Transverse colon (tissue), 4 donors: ENCODE results near the gene CRYBA4. TPM values are rescaled to one million over a fixed set of nuclear protein-coding genes. Genes with fewer than 3 reads are reported as not detected.

Source experiments
- DNase-seq: peaks from one replicate; pipeline ENCODE4 v3.0.0-alpha.2; 2019
- H3K27ac ChIP-seq, 4 donors: fragments of 200-600 bp; sonication (generic); 2 replicates each; pipeline ENCODE4 v1.5.1; 2016 to 2018; ENCODE audit warnings: inconsistent platforms in 4 of 4
- H3K27me3 ChIP-seq: fragments of 200-600 bp; sonication (generic); 2 replicates; pipeline ENCODE4 v1.5.1; 2017; ENCODE audit warnings: inconsistent platforms
- H3K36me3 ChIP-seq, 4 donors: fragments of 200-600 bp; sonication (generic); 2 replicates each; pipeline ENCODE4 v1.5.1; 2017 to 2019; ENCODE audit warnings: inconsistent platforms in 4 of 4
- H3K4me1 ChIP-seq, 4 donors: fragments of 200-600 bp; sonication (generic); 2 replicates each; pipeline ENCODE4 v1.5.1; 2017 to 2020; ENCODE audit warnings: inconsistent platforms in 4 of 4
- H3K4me3 ChIP-seq, 4 donors: fragments of 200-600 bp; sonication (generic); 1 replicate in 1 of 4; 2 replicates in 3 of 4; pipeline versions ENCODE4 v1.5.1 to v1.6.1; 2017 to 2019; ENCODE audit warnings: inconsistent platforms in 4 of 4
- H3K9me3 ChIP-seq, 2 donors: fragments of 200-600 bp; sonication (generic); 2 replicates each; pipeline ENCODE4 v1.5.1; 2017 to 2019; ENCODE audit warnings: inconsistent platforms in 2 of 2
- EP300 ChIP-seq: sonication (generic); formaldehyde crosslinking; IDR thresholded peaks from one replicate; pipeline ENCODE4 v1.6.1; 2017; ENCODE audit warnings: antibody characterized with exemption, low read depth
- POLR2A ChIP-seq: fragments of 450-650 bp; IDR thresholded peaks from one replicate; pipeline ENCODE4 v1.6.1; 2016; ENCODE audit warnings: antibody characterized with exemption, mild to moderate bottlenecking, moderate library complexity
- POLR2AphosphoS5 ChIP-seq, 3 donors: sonication (generic); formaldehyde crosslinking; IDR thresholded peaks; one replicate each; pipeline ENCODE4 v1.6.1; 2016; ENCODE audit warnings: antibody characterized with exemption in 3 of 3
- WGBS, 2 donors: methylation state at CpG; one replicate each; pipeline ENCODE4 v1.1.5; 2018; ENCODE audit warnings: low coverage in 1 of 2; 5-methylcytosine and 5-hydroxymethylcytosine counted together
- in situ Hi-C, 4 donors: fragments of 200-750 bp; cut with MboI; loops; one replicate each; pipeline versions ENCODE4 v1.15.0 to v1.15.1; 2017; ENCODE audit warnings: low sequenced_read_pairs in 3 of 4, low pct_ligation_motif_present in 1 of 4, low pct_unique_long_range_greater_than_20kb in 1 of 4
- intact Hi-C: fragments of 100-400 bp; cut with DNase I; formaldehyde crosslinking; loops from one replicate; pipeline ENCODE4 v1.15.1; 2023; ENCODE audit warnings: low total_unique reads
- total RNA-seq, 4 donors: library from RNA; depleted of rRNA; stranded (reverse); fragments of >200 nt; gene quantifications; one replicate each; pipeline ENCODE4 v1.1.0, GENCODE V29; 2016
- TF ChIP-seq, protein P1 (sequence below), 5 experiments: fragments of 200-600 bp in 3 of 5; fragments of 450-650 bp in 2 of 5; sonication (generic) in 3 of 5; IDR thresholded peaks; 1 replicate in 2 of 5; 2 replicates in 3 of 5; pipeline ENCODE4 v1.5.1; 2016 to 2017; ENCODE audit warnings: antibody characterized with exemption in 5 of 5, inconsistent platforms in 3 of 5, mild to moderate bottlenecking in 2 of 5, moderate library complexity in 1 of 5

CRYBA4 gene
- total RNA-seq, 4 donors from 2014 or later, result not detected

- WGBS, 2 donors, result 56 to 68% methylated on average over 2 to 7 of the region's 7 CpGs
- Histone ChIP-seq H3K27ac (peak within 1 kb of the TSS in 1 of 4 donors; percentile 43), H3K4me1 (peaks cover 0 to 2% (median 0%) of the 10 kb centered on the region in 4 donors), H3K9me3 (no peaks in the 10 kb centered on the region), H3K27me3 (peaks cover 4% of the 10 kb centered on the region), H3K4me3 (no peak within 1 kb of the TSS), H3K36me3 (no peaks in the 10 kb centered on the region)
- peak; percentile 16 for DNase-seq
- intact Hi-C loops (no loop called here), in situ Hi-C loops (no loop called here)
- TF ChIP-seq, protein P1, sequence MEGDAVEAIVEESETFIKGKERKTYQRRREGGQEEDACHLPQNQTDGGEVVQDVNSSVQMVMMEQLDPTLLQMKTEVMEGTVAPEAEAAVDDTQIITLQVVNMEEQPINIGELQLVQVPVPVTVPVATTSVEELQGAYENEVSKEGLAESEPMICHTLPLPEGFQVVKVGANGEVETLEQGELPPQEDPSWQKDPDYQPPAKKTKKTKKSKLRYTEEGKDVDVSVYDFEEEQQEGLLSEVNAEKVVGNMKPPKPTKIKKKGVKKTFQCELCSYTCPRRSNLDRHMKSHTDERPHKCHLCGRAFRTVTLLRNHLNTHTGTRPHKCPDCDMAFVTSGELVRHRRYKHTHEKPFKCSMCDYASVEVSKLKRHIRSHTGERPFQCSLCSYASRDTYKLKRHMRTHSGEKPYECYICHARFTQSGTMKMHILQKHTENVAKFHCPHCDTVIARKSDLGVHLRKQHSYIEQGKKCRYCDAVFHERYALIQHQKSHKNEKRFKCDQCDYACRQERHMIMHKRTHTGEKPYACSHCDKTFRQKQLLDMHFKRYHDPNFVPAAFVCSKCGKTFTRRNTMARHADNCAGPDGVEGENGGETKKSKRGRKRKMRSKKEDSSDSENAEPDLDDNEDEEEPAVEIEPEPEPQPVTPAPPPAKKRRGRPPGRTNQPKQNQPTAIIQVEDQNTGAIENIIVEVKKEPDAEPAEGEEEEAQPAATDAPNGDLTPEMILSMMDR (IDR thresholded peaks at IDR 0.05), result no peak
- no peak for TF ChIP-seq POLR2AphosphoS5 (IDR thresholded peaks at IDR 0.05)
- no peak for TF ChIP-seq EP300
- TF ChIP-seq POLR2A, result no peak
Observed at GRCh38 chr22:26617271-26618199, 4.2 kb upstream of the CRYBA4 start, which contains the start of gene CRYBB1. Gene CRYBB1 (minus strand): TSS chr22:26618027. CDS start chr22:26616319, 1,708 bp downstream.

DNA sequence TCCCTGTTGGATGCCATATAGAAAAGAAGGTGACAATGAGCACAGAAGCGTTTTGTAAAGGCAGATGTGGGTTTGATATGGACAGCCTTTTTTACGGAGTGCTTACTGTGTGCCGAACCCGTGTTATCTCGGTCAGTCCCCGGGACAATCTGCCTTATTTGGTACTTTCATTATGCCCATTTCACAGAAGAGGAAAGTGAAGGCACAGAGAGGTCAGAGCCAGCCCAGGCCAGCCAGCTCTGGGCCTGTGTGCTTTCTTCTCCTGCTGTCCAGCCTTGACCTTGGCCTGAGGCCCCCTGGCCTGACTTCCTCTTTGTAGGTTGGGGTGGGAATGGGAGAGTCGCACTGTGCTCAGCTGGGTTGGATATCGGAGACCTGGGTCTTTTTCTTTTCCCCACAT is 3.3 kb upstream of the CRYBA4 start:
- intact Hi-C loops (no loop called here), in situ Hi-C loops (no loop called here)
- TF ChIP-seq POLR2A (no peak), EP300 (no peak), POLR2AphosphoS5 (IDR thresholded peaks at IDR 0.05) (no peak)
- TF ChIP-seq, protein P1 (IDR thresholded peaks at IDR 0.05), result no peak
- DNase-seq, result no peak
- Histone ChIP-seq H3K36me3 (no peaks in the 10 kb centered on the region), H3K4me3 (no peak overlapping the region), H3K27me3 (peaks cover 4% of the 10 kb centered on the region), H3K9me3 (no peaks in the 10 kb centered on the region), H3K4me1 (peaks cover 0 to 2% (median 0%) of the 10 kb centered on the region in 4 donors), H3K27ac (no peak overlapping the region)
- 82% methylated on average over 8 of the region's 8 CpGs; no CpG with 5 or more reads in 1 of the 2 donors for WGBS, 2 donors

DNA sequence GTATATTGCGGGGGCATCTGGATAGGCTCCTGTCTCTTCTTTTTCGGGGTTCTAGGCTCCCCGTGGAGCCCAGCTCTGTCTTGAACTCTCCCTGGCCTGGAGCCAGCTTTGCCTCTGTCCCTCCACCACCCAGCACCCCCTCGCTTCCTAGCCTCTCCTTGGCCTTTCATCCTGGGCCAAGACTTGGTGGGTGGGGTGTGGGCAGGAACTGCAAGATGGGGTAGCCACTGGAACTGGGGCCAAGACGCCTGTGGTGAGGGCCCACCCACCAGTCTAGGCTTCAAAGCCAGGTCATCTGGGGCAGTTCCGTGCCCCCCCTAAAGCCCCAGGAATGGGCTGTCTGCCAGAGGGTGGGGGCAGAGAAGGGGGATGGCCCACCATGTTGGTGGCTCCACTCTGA is 2.3 kb upstream of the CRYBA4 start:
- Histone ChIP-seq H3K4me3 (no peak overlapping the region), H3K36me3 (no peaks in the 10 kb centered on the region), H3K9me3 (no peaks in the 10 kb centered on the region), H3K4me1 (peaks cover 0 to 2% (median 0%) of the 10 kb centered on the region in 4 donors), H3K27me3 (peaks cover under 1% of the 10 kb centered on the region), H3K27ac (no peak overlapping the region)
- in situ Hi-C loops (no loop called here), intact Hi-C loops (no loop called here)
- TF ChIP-seq EP300 (no peak), POLR2AphosphoS5 (IDR thresholded peaks at IDR 0.05) (no peak), POLR2A (no peak)
- TF ChIP-seq, protein P1 (IDR thresholded peaks at IDR 0.05), result no peak
- WGBS, 2 donors, result 63% methylated on average over 6 of the region's 6 CpGs; no CpG with 5 or more reads in 1 of the 2 donors
- no peak for DNase-seq

DNA sequence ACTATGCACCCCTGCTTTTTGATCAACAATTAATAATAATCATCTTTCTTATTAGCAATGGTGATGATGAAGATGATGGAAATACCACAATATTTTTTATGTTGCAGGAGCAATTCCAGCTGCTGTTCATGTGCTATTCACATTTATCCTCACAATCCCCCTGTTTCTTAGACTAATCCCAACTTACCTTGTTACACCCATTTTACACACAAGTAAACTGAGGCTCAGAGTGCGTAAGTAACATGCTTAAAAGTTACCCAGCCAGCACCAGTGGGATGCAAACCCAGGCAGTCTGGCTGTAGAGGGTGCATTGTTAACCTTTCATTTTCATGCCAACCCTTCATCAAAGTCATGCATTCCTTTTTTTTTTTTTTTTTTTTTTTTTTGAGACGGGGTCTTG is 1.6 kb upstream of the CRYBA4 start:
- DNase-seq, result no peak
- peaks cover 0 to 2% (median 0%) of the 10 kb centered on the region in 4 donors for H3K4me1 ChIP-seq
- H3K36me3 ChIP-seq, result no peaks in the 10 kb centered on the region
- H3K27ac ChIP-seq, result no peak overlapping the region
- WGBS, 2 donors, result 93 to 100% methylated on average over 1 to 2 of the region's 2 CpGs
- H3K4me3 ChIP-seq, result no peak overlapping the region
- H3K9me3 ChIP-seq, result no peaks in the 10 kb centered on the region
- intact Hi-C loops, result no loop called here
- H3K27me3 ChIP-seq, result no peaks in the 10 kb centered on the region
- in situ Hi-C loops, result no loop called here
- TF ChIP-seq POLR2A (no peak), POLR2AphosphoS5 (IDR thresholded peaks at IDR 0.05) (no peak), EP300 (no peak)
